Epithelial cell of proximal tubule (primary cell): ENCODE data around the gene CPXM2. TPM values are rescaled to one million over a fixed set of nuclear protein-coding genes. Genes with fewer than 3 reads are reported as not detected.

Experiments
- DNase-seq: peaks from one replicate; pipeline ENCODE4 v3.0.0-alpha.2; 2011; ENCODE audit warnings: low read depth
- H3K4me3 ChIP-seq: 2 replicates; pipeline ENCODE4 v1.5.1; 2011; ENCODE audit warnings: low read depth, mild to moderate bottlenecking, low read length
- CTCF ChIP-seq: conservative IDR thresholded peaks from 2 replicates; pipeline ENCODE4 v1.5.1; 2012; ENCODE audit warnings: low read depth, mild to moderate bottlenecking, low read length
- total RNA-seq: library from RNA; depleted of rRNA; stranded (reverse); fragments of >200 nt; gene quantifications from 2 replicates; pipeline ENCODE4 v1.2.3, GENCODE V29; 2015

The CPXM2 gene
- total RNA-seq, 1 donor from 2014 or later, result 1.9 TPM

GRCh38 chr10:123751342-123752134, 140.1 kb downstream of the CPXM2 start:
- no peak for DNase-seq
- H3K4me3 ChIP-seq, result no peak overlapping the region
- no peak for TF ChIP-seq CTCF

- H3K4me3 ChIP-seq, result no peak overlapping the region
- no peak for DNase-seq
- no peak for TF ChIP-seq CTCF
These were observed 140.7 kb downstream of the CPXM2 start for GRCh38 chr10:123750901-123751300.

GRCh38 chr10:123748711-123749110, 142.9 kb downstream of the CPXM2 start:
- no peak for TF ChIP-seq CTCF

GRCh38 chr10:123747426-123747825, 144.2 kb downstream of the CPXM2 start:
- no peak for TF ChIP-seq CTCF
- no peak overlapping the region for H3K4me3 ChIP-seq
- DNase-seq, result no peak

More at GRCh38 chr10:123748711-123749110, 142.9 kb downstream of the CPXM2 start:
- DNase-seq, result no peak
- H3K4me3 ChIP-seq, result no peak overlapping the region

- no peak for TF ChIP-seq CTCF
- no peak overlapping the region for H3K4me3 ChIP-seq
- DNase-seq, result no peak
These were observed 144.7 kb downstream of the CPXM2 start for GRCh38 chr10:123746942-123747341.

- no peak overlapping the region for H3K4me3 ChIP-seq
- no peak for DNase-seq
- no peak for TF ChIP-seq CTCF
These were observed 145.1 kb downstream of the CPXM2 start for GRCh38 chr10:123746520-123746919.

- no peak for TF ChIP-seq CTCF
- no peak overlapping the region for H3K4me3 ChIP-seq
- DNase-seq, result no peak
These were observed 145.5 kb downstream of the CPXM2 start for GRCh38 chr10:123746061-123746460.
